NT2/D1 (cell line): Measurements from ENCODE around the gene KRTAP2-3.

ENCODE experiments used
- SUZ12 ChIP-seq: IDR thresholded peaks from 2 replicates; pipeline ENCODE4 v1.6.1; 2011; ENCODE audit not compliant: insufficient read length, insufficient read depth; ENCODE audit errors: extremely low read depth
- YY1 ChIP-seq: IDR thresholded peaks from 2 replicates; pipeline ENCODE4 v1.6.1; 2011; ENCODE audit not compliant: insufficient read length, insufficient read depth
- ZNF274 ChIP-seq: IDR thresholded peaks from 2 replicates; pipeline ENCODE4 v1.6.1; 2011; ENCODE audit warnings: mild to moderate bottlenecking, low read depth, low read length

GRCh38 chr17:41098042-41098441 is 38.1 kb upstream of the KRTAP2-3 start, which contains the start of gene KRTAP4-8:
- TF ChIP-seq ZNF274 (no peak), YY1 (no peak), SUZ12 (no peak)
